ENCODE measurements around the gene ANTXR2.
"Not testable (repeated sequence)": the region's sequence is repeated elsewhere in the genome, so short reads cannot be mapped to it uniquely, and the experiment has no call there.

The ANTXR2 gene

DNA sequence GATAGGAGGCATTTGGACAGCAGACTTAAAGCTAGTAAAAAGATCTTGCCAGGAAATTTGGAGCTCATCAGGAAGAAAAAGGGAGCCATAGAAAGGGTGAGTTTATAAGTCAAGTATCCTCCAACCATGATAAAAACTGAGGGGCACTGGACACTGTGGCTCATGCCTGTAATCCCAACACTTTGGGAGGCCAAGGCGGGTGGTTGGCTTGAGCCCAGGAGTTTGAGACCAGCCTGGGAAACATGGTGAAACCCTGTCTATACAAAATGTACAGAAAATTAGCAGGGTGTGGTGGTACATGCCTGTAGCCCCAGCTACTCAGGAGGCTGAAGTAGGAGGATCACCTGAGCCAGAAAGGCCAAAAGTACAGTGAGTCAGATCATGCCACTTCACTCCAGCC lies 48.7 kb downstream of the ANTXR2 start:
- no peak for DNase-seq

DNA sequence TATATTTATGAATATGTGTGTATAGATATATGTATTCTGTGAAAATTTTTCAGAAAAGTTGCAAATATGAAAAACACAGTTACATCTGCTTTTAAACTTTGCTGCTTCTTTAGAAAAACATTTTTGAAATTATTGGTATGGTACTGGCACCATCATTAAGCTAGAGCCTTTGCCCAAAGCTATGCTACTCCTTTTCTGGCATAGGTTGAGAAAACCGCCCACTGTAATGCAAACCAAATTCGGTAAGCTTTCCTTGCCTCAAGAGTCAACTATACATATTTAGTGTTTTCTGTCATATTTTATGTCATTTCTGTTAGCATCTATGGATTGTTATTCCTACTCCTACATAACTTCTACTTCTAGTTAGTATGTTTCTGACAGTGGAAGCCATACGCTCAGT lies 50.7 kb downstream of the ANTXR2 start:
- no peak for DNase-seq

- DNase-seq = no peak
These were observed 55.7 kb downstream of the ANTXR2 start for GRCh38 chr4:80017125-80017854.

GRCh38 chr4:80016506-80016905 lies 56.5 kb downstream of the ANTXR2 start:
- no peak for DNase-seq

DNA sequence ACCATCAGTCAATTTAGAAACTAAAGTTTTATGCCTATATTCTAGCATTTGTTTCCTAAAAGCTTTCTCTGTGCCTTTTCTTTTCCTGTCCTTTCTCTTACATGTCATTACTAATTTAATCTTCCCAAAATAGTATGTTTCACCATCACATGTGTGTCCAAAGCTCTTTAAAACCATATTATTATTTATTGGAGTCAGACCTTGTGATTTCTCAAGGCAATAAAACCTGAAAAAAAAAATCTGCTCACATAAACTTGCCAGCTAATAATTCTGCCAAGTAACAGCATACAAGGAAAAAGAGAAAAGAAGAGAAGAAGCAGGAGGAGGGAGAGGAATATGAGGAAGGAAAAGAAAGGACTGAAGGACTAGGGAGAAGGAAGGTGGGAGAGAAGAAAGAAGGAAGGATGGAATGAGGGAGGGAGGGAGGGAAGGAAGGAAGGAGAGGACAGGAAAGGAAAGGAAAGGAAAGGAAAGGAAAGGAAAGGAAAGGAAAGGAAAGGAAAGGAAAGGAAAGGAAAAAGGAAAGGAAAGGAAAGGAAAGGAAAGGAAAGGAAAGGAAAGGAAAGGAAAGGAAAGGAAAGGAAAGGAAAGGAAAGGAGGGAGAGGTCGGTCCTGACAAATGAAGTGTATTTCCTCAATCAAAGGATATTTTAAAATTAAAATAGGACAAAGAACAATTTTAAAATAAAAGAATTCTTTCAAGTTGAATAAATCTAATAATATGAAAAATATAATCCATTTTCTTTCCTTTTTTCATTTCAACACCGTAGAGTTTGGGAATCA lies 57.4 kb downstream of the ANTXR2 start:
- no peak for DNase-seq

GRCh38 chr4:80014531-80014930 lies 58.5 kb downstream of the ANTXR2 start:
- no peak for DNase-seq

DNA sequence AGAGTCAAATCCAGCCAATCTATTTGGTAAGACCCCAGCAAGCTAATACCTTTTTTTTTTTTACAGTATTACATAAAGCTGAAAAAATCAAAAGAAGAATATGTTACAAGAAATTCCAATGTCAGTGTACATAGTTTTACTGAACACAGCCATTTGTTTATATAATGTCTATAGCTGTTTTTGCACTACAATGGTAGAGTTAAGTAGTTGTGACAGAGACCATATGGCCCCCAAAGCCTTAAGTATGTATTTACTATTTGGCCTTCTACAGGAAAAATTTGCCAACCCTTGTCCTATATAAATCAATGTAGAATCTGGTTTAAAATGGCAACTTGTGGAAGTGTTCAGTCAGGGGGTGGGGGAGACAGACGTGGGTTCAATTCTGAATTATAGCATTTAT lies 60.7 kb downstream of the ANTXR2 start:
- no peak for DNase-seq

- no peak for DNase-seq
These were observed 61.3 kb downstream of the ANTXR2 start for GRCh38 chr4:80011636-80012236.

DNA sequence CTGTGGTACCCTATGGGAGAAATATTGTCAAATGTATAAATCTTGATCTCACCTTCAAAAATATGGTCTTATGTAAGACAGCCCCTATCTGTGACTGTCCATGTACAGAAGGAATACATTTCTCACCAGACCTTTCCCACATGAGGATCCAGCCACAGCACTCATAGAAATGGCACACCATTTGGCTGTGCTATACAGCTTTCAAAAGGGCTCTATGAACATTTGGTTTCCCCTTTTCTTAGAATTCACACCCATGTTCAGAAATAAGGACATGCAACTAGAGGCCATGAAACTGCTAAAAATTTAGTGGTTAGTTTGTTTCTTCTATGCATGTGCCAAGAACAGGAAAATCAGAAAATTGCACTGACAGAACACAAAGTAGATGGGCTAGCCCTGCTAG lies 62.7 kb downstream of the ANTXR2 start:
- DNase-seq = no peak

GRCh38 chr4:80009806-80010205 lies 63.2 kb downstream of the ANTXR2 start:
- DNase-seq = no peak

DNA sequence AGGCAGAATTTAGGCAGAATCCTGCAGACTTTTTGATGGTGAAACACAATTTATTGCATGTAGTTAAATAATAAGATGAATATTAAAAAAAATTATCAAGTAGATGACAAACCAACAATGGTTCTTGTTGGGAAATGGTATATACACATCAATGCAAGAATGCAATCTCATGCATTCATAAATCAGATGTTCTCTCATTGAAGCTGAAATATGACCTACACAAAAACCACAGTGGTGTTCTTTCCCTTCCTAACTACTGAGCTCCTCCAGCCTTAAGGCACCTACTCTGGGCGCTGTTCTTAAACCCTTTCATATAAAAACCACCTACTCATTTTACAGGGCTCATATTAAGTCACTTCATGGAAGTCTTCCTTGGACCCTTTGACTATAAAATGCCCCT lies 64.1 kb downstream of the ANTXR2 start:
- no peak for DNase-seq

DNA sequence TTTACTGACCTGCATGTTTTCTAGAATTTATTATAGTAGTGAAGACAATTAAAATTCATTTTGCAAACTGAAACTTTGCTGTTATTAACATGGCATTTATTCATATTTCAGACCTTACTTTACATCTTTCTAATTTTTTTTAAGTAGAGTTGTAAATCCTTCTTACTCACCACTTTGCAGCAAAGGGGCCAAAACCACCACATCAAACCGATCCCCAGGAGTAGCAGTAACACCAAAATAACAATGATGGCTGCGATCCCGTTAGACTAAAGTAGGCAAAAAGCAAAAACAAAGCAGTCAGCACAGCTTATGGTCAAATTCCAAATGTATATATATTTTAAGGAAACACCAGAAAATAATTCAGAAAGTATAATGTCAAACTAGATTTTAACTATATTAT lies 64.7 kb downstream of the ANTXR2 start:
- no peak for DNase-seq

- no peak for DNase-seq
These were observed 65.3 kb downstream of the ANTXR2 start for GRCh38 chr4:80007745-80008149.

GRCh38 chr4:80006935-80007744 lies 65.9 kb downstream of the ANTXR2 start:
- no peak for DNase-seq

GRCh38 chr4:80005863-80006262 lies 67.2 kb downstream of the ANTXR2 start:
- DNase-seq = no peak

- no peak for DNase-seq
These were observed 68.7 kb downstream of the ANTXR2 start for GRCh38 chr4:80004319-80004718.

GRCh38 chr4:80002559-80002958 lies 70.5 kb downstream of the ANTXR2 start:
- DNase-seq = not testable (repeated sequence)

- DNase-seq = not testable (repeated sequence)
These were observed 74.0 kb downstream of the ANTXR2 start for GRCh38 chr4:79999048-79999447.

GRCh38 chr4:79998201-79998600 lies 74.8 kb downstream of the ANTXR2 start:
- DNase-seq = no peak

GRCh38 chr4:79996851-79997250 lies 76.2 kb downstream of the ANTXR2 start:
- DNase-seq = no peak

DNA sequence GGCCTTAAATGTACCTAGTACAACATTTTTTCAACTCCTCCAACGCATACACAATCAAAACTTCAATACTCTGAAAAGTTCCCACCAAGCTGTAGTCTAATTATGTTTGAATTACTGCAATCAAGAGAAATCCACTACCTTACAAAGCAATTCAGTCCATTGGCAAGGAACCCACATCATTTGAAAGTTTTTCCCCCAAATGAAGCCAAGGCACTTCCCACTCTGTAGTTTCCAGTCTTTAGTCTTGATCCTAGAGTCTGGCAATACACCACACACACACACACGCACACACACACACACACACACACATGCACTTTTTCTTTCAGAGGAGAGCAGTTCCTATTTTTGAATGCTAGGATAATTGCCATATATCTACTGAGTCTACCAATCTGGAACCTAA lies 79.6 kb downstream of the ANTXR2 start:
- DNase-seq = no peak

DNA sequence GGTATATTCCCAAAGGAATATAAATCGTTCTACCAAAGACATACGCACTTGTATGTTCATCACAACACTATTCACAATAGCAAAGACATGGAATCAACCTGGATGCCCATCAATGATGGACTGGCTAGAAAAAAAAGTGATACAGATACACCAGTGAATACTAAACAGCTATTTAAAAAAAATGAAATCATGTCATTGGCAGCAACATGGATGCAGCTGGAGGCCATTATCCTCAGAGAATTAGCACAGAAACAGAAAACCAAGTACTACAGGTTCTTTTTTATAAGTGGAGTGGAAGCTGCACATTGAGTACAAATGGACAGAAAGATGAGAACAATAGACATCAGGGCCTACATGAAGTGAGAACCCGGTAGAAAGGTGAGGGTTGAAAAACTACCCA lies 81.4 kb downstream of the ANTXR2 start:
- DNase-seq = no peak
